ENCODE results near the gene POU3F3.

- TF ChIP-seq CTCF (conservative IDR thresholded peaks at IDR 0.05; ENCODE audit: low read length), result no peak
- no peak for TF ChIP-seq EZH2phosphoT487 (IDR thresholded peaks at IDR 0.05; ENCODE audit: borderline replicate concordance)
These were observed 8.9 kb upstream of the POU3F3 start for GRCh38 chr2:104844807-104845551.
